Vagina (tissue), 2 donors: ENCODE measurements around the gene MRPL10.

Experiments used
- CTCF ChIP-seq, 3 experiments: fragments of 450-650 bp in 2 of 3; fragments of 200-600 bp in 1 of 3; sonication (generic) in 1 of 3; IDR thresholded peaks; one replicate each; pipeline ENCODE4 v1.5.1; 2017 to 2019; ENCODE audit warnings: antibody characterized with exemption in 3 of 3, mild to moderate bottlenecking in 2 of 3, moderate library complexity in 2 of 3
- POLR2AphosphoS5 ChIP-seq, 2 donors: sonication (generic); formaldehyde crosslinking; IDR thresholded peaks; one replicate each; pipeline ENCODE4 v1.9.0; 2017; ENCODE audit warnings: antibody characterized with exemption in 2 of 2, mild to moderate bottlenecking in 2 of 2, low read depth in 1 of 2; ENCODE audit not compliant: insufficient read depth in 1 of 2

- TF ChIP-seq POLR2AphosphoS5 (IDR thresholded peaks at IDR 0.05; ENCODE audit: insufficient read depth in 1 of 2, low read depth in 1 of 2) (peak in 1 of 2 donors; percentile 44), CTCF (IDR thresholded peaks at IDR 0.05) (no peak)
Measured at GRCh38 chr17:47810200-47810821, 21.0 kb downstream of the MRPL10 start.
